SU-DHL-6 (cell line): ENCODE data around the gene MR1.

ENCODE experiments used
- H2AFZ ChIP-seq: fragments of 200-600 bp; sonication (generic); 2 replicates; pipeline ENCODE4 v1.6.1; 2014; ENCODE audit warnings: low read depth, mild to moderate bottlenecking, moderate library complexity, mixed read lengths, antibody characterized with exemption, low read length; ENCODE audit not compliant: severe bottlenecking
- H3F3A ChIP-seq: fragments of 200-600 bp; shearing (Covaris generic); 2 replicates; pipeline ENCODE4 v1.6.0; 2016; ENCODE audit warnings: antibody characterized with exemption, mild to moderate bottlenecking; ENCODE audit not compliant: insufficient read depth
- H3K27ac ChIP-seq: fragments of 200-600 bp; sonication (generic); 2 replicates; pipeline ENCODE4 v1.5.1; 2016; ENCODE audit warnings: low read depth, mild to moderate bottlenecking, low read length, moderate library complexity, mixed read lengths
- H3K27me3 ChIP-seq: fragments of 200-600 bp; sonication (generic), shearing (Covaris generic); 2 replicates; pipeline ENCODE4 v1.6.0; 2014; ENCODE audit warnings: mild to moderate bottlenecking, low read length
- H3K36me3 ChIP-seq: fragments of 200-600 bp; sonication (generic); 2 replicates; pipeline ENCODE4 v1.6.1; 2014; ENCODE audit warnings: mild to moderate bottlenecking, low read length, mixed read lengths
- H3K4me2 ChIP-seq: fragments of 300-600, 200-600 bp; shearing (Covaris generic), sonication (generic); 2 replicates; pipeline ENCODE4 v1.6.0; 2014; ENCODE audit warnings: low read length, low read depth, mild to moderate bottlenecking; ENCODE audit not compliant: poor library complexity, severe bottlenecking
- H3K4me3 ChIP-seq: fragments of 200-600 bp; sonication (generic); 2 replicates; pipeline ENCODE4 v1.5.1; 2014; ENCODE audit warnings: antibody characterized with exemption, low read length, mild to moderate bottlenecking, mixed read lengths; ENCODE audit not compliant: insufficient read depth, poor library complexity, severe bottlenecking
- H3K79me2 ChIP-seq: fragments of 200-600 bp; sonication (generic); 2 replicates; pipeline ENCODE4 v1.6.1; 2014; ENCODE audit warnings: mild to moderate bottlenecking, low read length, moderate library complexity; ENCODE audit not compliant: insufficient read depth
- H3K9ac ChIP-seq: fragments of 200-600 bp; sonication (generic); 2 replicates; pipeline ENCODE4 v1.7.0; 2014; ENCODE audit warnings: mild to moderate bottlenecking, low read length
- H3K9me2 ChIP-seq: fragments of 200-600 bp; sonication (generic); replicated peaks from 2 replicates; pipeline ENCODE4 v1.6.1; 2014; ENCODE audit warnings: low read length; ENCODE audit not compliant: insufficient read depth
- H3K9me3 ChIP-seq: fragments of 200-600 bp; sonication (generic); 2 replicates; pipeline ENCODE4 v1.6.1; 2014; ENCODE audit warnings: low read length, mixed read lengths; ENCODE audit not compliant: insufficient read depth
- H4K20me1 ChIP-seq: fragments of 200-600 bp; sonication (generic); 2 replicates; pipeline ENCODE4 v1.6.1; 2014; ENCODE audit warnings: low read depth, mild to moderate bottlenecking, antibody characterized with exemption, low read length, moderate library complexity, mixed read lengths
- EZH2phosphoT487 ChIP-seq: fragments of 200-600 bp; sonication (generic), shearing (Covaris generic); conservative IDR thresholded peaks from 2 replicates; pipeline ENCODE4 v1.6.1; 2018; ENCODE audit warnings: mild to moderate bottlenecking, antibody characterized with exemption, low read length, moderate library complexity, mixed read lengths
- TF ChIP-seq, protein P1 (sequence below): fragments of 200-600 bp; sonication (generic); IDR thresholded peaks from one replicate; pipeline ENCODE4 v1.5.1; 2017; ENCODE audit warnings: antibody characterized with exemption, mild to moderate bottlenecking, low read length, moderate library complexity; ENCODE audit not compliant: insufficient read depth, poor library complexity, severe bottlenecking

The MR1 gene

GRCh38 chr1:180997843-180998504, 35.8 kb upstream of the MR1 start:
- Histone ChIP-seq H3K4me2 (no peak overlapping the region), H4K20me1 (no peaks in the 10 kb centered on the region), H3K27me3 (no peaks in the 10 kb centered on the region), H2AFZ (no peak overlapping the region), H3K9me2 (no peaks in the 10 kb centered on the region), H3K36me3 (0 out of 2 replicates have a peak, but pooled peaks cover 4% of the 10 kb centered on the region), H3K9me3 (no peaks in the 10 kb centered on the region), H3K79me2 (no peaks in the 10 kb centered on the region), H3K9ac (no peak overlapping the region), H3F3A (no peaks in the 10 kb centered on the region), H3K4me3 (no peak overlapping the region), H3K27ac (no peak overlapping the region)
- TF ChIP-seq, protein P1, sequence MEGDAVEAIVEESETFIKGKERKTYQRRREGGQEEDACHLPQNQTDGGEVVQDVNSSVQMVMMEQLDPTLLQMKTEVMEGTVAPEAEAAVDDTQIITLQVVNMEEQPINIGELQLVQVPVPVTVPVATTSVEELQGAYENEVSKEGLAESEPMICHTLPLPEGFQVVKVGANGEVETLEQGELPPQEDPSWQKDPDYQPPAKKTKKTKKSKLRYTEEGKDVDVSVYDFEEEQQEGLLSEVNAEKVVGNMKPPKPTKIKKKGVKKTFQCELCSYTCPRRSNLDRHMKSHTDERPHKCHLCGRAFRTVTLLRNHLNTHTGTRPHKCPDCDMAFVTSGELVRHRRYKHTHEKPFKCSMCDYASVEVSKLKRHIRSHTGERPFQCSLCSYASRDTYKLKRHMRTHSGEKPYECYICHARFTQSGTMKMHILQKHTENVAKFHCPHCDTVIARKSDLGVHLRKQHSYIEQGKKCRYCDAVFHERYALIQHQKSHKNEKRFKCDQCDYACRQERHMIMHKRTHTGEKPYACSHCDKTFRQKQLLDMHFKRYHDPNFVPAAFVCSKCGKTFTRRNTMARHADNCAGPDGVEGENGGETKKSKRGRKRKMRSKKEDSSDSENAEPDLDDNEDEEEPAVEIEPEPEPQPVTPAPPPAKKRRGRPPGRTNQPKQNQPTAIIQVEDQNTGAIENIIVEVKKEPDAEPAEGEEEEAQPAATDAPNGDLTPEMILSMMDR = no peak
- no peak for TF ChIP-seq EZH2phosphoT487

GRCh38 chr1:181001091-181001780, 32.5 kb upstream of the MR1 start:
- Histone ChIP-seq H3K27me3 (no peaks in the 10 kb centered on the region), H4K20me1 (no peaks in the 10 kb centered on the region), H2AFZ (no peak overlapping the region), H3K27ac (no peak overlapping the region), H3K36me3 (peaks cover 4% of the 10 kb centered on the region; the same call in 1 of the 2 replicates), H3K79me2 (peaks cover 4% of the 10 kb centered on the region; the same call in 1 of the 2 replicates), H3F3A (no peaks in the 10 kb centered on the region), H3K9ac (no peak overlapping the region), H3K9me3 (no peaks in the 10 kb centered on the region), H3K4me2 (no peak overlapping the region), H3K4me3 (no peak overlapping the region), H3K9me2 (no peaks in the 10 kb centered on the region)
- TF ChIP-seq, protein P1 = no peak
- TF ChIP-seq EZH2phosphoT487 = no peak

GRCh38 chr1:181002582-181003172, 31.1 kb upstream of the MR1 start:
- peaks cover 16% of the 10 kb centered on the region for H3K79me2 ChIP-seq
- 0 out of 2 replicates have a peak, but pooled peaks cover 2% of the 10 kb centered on the region for H4K20me1 ChIP-seq
- H3K9me3 ChIP-seq = no peaks in the 10 kb centered on the region
- H3F3A ChIP-seq = no peaks in the 10 kb centered on the region
- no peaks in the 10 kb centered on the region for H3K9me2 ChIP-seq
- H3K27ac ChIP-seq = no peak overlapping the region
- peaks cover 4% of the 10 kb centered on the region; the same call in 1 of the 2 replicates for H3K36me3 ChIP-seq
- H3K4me2 ChIP-seq = no peak overlapping the region
- no peak overlapping the region for H3K9ac ChIP-seq
- H3K4me3 ChIP-seq = no peak overlapping the region
- H3K27me3 ChIP-seq = no peaks in the 10 kb centered on the region
- TF ChIP-seq, protein P1 = no peak
- TF ChIP-seq EZH2phosphoT487 = no peak
- no peak overlapping the region for H2AFZ ChIP-seq
